ENCODE results near the gene HRK. TPM values are rescaled to one million over a fixed set of nuclear protein-coding genes. Genes with fewer than 3 reads are reported as not detected.

HRK gene
- total RNA-seq, 1 experiment from 2014 or later: 0.04 TPM

DNA sequence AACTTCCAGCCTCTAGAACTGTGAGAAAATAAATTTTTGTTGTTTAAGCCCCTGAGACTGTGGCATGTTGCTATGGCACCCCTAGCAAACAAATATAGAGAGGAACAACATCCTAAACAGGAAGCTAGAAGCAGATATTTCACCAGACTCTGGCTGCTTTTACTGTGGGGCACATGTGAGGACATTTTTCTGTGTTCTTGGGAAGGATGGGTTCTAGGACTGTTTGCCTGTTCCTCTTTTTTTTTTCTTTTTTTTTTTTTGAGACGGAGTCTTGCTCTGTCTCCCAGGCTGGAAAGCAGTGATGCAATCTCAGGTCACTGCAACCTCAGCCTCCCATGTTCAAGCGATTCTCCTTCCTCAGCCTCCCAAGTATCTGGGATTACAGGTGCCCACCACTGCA lies 4.2 kb upstream of the HRK start:
- Histone ChIP-seq H3K27me3 (peaks cover 28% of the 10 kb centered on the region), H3K9me3 (replicated peaks) (no peaks in the 10 kb centered on the region), H3K4me1 (no peaks in the 10 kb centered on the region), H3K27ac (no peak overlapping the region), H3K36me3 (no peaks in the 10 kb centered on the region), H3K4me3 (no peak overlapping the region)
- DNase-seq: no peak

DNA sequence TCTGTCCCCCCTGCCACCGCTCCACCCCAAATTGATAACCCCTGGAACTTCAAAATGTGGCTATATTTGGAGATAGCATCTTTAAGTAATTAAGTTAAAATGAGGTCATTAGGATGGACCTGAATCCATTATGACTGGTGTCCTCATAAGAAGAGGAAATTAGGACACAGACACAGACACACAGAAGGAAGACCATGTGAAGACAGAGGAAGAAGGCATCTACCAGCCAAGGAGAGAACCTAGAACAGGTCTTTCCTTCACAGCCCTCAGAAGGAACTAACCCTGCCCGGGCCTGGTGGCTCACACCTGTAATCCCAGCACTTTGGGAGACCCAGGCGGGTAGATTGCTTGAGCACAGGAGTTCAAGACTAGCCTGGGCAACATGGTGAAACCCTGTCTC lies 3.6 kb upstream of the HRK start:
- Histone ChIP-seq H3K27ac (no peak overlapping the region), H3K27me3 (peaks cover 34% of the 10 kb centered on the region), H3K4me1 (no peaks in the 10 kb centered on the region), H3K4me3 (no peak overlapping the region), H3K9me3 (replicated peaks) (no peaks in the 10 kb centered on the region), H3K36me3 (no peaks in the 10 kb centered on the region)
- DNase-seq: no peak

DNA sequence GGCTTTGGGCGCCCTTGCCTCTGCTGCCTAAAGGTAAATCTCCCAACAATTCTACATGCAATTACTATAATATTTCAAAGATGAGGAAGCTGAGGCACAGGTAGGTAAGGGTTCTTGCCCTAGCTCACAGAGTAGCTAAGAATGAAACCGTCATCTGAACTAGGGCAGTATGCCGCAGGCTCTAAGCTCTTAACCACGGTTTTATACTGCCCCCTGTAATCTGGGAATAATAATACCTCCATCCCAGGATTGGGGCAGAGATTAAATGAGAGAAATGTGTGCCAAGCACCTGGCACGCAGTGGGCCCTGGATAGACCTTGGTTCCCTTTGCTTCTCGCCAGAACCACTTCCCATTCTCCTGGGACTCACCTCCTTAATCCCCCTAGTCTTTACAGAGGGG lies 1.5 kb upstream of the HRK start:
- H3K9me3 ChIP-seq (replicated peaks): no peaks in the 10 kb centered on the region
- H3K4me1 ChIP-seq: no peaks in the 10 kb centered on the region
- DNase-seq: peak in 1 of 2 experiments; percentile 34
- H3K4me3 ChIP-seq: no peak overlapping the region
- H3K36me3 ChIP-seq: no peaks in the 10 kb centered on the region
- H3K27ac ChIP-seq: no peak overlapping the region
- peaks cover 48% of the 10 kb centered on the region for H3K27me3 ChIP-seq

DNA sequence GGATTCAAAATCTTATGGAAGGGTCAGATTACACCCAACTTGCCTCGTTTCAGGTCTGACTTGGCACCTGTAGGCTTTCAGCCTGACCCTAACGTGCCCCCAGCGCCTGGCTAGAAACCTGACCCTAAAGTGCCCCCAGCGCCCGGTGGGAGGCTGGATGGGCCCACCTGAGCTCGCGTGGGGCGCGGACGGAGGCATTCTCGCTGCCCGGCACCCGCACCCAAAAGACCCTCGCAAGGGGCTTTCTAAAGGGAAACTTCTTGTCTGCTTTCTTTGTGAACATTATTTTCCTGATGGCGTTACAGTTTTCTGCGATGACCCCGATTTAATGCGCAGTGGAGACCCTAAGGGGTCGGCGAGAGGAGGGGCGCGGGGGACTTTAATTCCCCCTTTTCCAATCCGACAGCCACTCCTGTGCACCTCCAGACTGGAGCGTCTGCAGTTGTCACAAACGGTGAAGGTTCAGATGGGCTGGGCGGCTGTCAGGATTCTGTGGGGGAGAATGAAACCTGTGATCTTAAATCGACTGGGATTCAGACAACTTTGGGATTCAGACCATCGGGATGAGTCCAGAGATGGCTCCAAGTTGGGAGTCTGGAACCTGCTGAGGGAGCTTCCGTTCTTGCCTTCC lies 751 bp upstream of the HRK start:
- no peaks in the 10 kb centered on the region for H3K36me3 ChIP-seq
- no peak for DNase-seq
- H3K4me1 ChIP-seq: no peaks in the 10 kb centered on the region
- H3K9me3 ChIP-seq (replicated peaks): no peaks in the 10 kb centered on the region
- H3K4me3 ChIP-seq: peak overlapping the region; percentile 49
- H3K27ac ChIP-seq: no peak overlapping the region
- peaks cover 48% of the 10 kb centered on the region for H3K27me3 ChIP-seq

DNA sequence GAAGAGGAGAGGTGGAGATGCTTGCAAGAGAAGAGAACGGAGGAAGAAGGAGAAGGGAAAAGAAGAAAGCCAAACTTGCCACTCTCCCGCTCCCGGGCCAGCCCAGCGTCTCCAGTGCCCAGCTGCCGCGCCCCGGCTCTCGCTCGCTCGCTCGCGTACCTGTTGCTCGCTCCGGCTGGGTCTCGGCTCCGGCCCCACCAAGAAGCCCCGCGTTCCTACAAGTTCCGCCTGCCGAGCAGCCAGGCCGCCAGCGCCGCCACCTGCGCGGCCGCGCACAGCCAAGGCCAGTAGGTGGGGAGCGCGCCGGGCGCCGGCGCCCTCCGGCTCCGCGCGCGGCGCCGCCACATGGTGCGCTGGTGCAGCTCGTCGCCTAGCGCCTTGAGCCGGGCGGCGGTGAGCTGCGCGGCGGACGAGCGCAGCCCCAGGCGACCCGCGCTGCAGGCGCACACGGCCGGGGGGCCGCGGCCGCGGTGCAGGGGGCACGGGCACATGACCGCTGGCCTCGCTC lies 370 bp downstream of the HRK start:
- DNase-seq: peak in 1 of 2 experiments; percentile 50
- Histone ChIP-seq H3K27me3 (peaks cover 48% of the 10 kb centered on the region), H3K9me3 (replicated peaks) (no peaks in the 10 kb centered on the region), H3K36me3 (no peaks in the 10 kb centered on the region), H3K4me3 (peak overlapping the region; percentile 49), H3K4me1 (0 out of 2 replicates have a peak, but pooled peaks cover 3% of the 10 kb centered on the region), H3K27ac (no peak overlapping the region)

DNA sequence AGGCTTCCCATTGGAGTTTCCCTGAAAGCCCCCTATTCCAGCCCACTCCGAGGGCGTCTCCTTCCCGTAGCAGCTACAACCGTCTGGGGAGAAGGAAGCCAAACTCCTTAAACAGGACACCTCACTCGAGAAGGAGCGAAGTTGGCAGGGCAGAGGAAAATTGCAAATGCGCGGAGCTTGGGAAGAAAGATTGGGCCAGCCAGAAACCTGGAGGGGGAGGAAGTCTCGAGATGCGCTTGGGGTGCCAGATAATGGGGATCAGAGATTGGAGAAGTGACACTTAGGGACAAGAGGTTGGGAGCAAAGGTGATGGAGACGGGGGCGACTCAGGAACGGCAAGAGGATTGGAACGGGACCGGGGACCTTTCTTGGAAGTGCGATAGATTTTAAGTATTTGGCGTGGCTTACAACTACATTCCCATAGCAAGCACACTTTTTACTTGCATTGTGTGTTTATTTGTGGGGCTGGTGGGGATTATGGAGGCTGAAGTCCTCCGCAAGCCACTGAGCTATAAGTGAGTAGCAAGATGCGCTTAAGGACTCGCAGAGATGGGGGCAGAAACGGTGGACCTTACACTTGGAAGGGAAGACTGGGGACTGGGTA lies 926 bp downstream of the HRK start:
- Histone ChIP-seq H3K4me1 (0 out of 2 replicates have a peak, but pooled peaks cover 3% of the 10 kb centered on the region), H3K27me3 (peaks cover 48% of the 10 kb centered on the region), H3K36me3 (no peaks in the 10 kb centered on the region), H3K9me3 (replicated peaks) (no peaks in the 10 kb centered on the region), H3K27ac (no peak overlapping the region), H3K4me3 (peak overlapping the region; percentile 49)
- DNase-seq: no peak

DNA sequence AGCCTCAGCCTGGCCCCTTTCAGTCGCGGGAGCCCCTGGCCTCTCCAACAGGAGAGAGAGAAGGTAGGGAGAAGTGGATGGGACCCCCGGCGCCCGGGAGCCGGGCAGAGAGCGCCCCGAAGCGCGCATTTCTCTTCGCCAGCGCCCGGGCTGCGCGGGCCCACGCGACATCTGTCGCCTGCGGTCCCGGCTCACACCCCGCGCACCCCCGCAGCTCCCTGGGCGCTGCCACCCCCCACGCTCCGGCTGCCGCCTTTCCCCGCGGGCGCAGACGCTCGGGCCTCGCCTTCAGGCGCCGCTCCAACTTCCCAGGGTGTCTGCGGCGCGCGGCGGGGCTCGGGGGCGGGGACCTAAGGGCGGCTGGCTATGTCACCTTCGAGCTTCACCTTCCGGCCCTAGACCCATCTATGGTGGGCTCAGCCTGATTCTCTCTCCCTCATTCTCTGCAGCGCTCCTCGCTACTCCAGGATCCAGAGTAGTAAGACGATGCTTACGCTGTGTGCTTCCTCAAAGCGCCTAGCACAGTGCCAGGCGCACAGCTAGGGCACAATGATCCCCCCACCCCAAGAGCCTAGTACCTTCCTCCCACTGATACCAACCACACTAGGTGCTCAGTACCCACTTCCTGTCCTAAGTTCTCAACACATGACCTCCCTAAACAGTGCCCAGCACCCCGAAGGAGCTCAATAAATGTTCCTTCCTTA lies 1.6 kb downstream of the HRK start:
- Histone ChIP-seq H3K36me3 (no peaks in the 10 kb centered on the region), H3K27ac (no peak overlapping the region), H3K9me3 (replicated peaks) (no peaks in the 10 kb centered on the region; the same call in 1 of the 2 replicates), H3K4me3 (no peak overlapping the region), H3K27me3 (peaks cover 48% of the 10 kb centered on the region), H3K4me1 (0 out of 2 replicates have a peak, but pooled peaks cover 3% of the 10 kb centered on the region)
- no peak for DNase-seq

DNA sequence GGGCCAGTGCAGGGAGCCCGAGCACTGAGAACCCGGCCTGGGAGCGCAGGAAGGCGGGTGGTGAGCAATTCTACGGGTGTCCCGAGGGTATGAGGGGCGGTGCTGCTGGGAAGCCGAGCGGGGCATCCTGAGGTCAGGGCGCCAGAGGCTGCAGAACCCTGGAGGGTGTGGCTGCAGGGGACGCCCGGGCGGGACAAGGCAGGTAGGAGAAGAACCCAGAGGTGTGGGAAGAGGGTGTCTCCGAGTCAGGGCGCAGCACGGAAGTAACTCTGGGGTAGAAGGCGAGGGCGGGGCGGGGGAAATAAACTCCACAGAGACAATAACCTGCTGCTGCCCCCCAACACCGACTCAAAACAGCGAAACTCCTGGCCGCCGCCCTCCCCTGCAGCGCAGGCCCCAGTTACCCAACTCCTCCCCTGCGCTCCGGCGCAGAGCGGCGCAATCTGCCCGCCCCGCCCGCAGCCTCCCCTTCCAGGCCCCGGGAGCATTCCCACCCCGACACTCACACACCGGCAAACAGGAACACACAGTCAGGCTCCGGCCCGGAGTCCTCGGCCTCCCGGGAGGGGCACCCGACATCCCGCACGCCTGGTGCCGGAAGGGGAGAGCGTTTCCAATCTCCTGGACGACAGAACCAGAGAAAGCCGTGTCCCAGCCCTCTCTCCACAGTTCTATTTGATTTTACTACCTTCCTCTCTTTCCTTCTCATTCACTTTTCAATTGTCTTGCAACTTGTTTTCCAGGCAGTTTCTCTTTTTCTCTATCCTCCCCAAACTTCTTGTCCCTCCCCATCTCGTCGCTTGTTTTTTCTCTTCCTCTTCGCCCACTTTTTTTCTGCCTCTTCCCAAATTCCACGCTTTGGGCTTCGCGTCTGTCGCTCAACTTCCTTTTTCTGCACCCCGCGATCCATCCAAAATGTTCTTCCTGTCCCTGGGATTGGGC lies 2.4 kb downstream of the HRK start:
- H3K4me1 ChIP-seq: 0 out of 2 replicates have a peak, but pooled peaks cover 3% of the 10 kb centered on the region
- peak in 1 of 2 experiments; percentile 12 for DNase-seq
- peak overlapping the region; percentile 29; the same call in 1 of the 2 replicates for H3K4me3 ChIP-seq
- no peak overlapping the region for H3K27ac ChIP-seq
- H3K9me3 ChIP-seq (replicated peaks): no peaks in the 10 kb centered on the region; the same call in 1 of the 2 replicates
- H3K27me3 ChIP-seq: peaks cover 47% of the 10 kb centered on the region
- no peaks in the 10 kb centered on the region for H3K36me3 ChIP-seq

DNA sequence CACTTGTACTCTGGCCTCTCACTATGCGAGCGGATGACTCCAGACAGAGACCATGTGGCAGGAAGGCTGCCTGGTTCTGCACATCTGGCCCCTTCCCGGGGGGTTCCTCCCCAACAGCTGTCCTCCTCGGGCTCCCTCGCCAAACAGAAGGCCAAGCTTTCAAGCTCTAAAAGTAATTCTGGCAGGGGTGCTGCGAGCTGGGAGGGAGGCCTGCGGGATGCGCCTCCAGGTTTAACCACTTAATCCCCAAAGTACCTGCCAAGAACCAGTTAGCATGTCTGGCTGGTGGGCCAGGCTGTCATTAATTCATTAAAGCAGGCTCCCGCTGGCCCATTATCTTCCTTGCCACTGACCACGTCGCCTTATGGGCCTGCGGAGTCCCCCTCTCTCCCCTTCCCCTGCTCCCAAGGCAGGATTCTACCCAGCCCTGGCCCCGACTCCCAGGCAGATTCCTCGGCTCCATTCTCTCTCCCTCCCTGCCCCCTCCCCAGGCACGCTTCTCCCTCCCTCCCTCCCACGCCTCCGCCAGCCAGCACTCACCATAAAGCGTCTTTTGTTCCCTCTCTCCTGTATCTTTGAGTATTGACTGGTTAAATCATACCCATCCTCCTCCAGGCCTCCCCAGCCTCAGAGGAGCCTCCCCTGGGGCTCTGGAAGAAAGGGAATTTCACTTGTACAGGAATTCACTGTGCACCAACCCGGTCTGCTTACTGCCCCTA lies 4.9 kb downstream of the HRK start:
- H3K9me3 ChIP-seq (replicated peaks): no peaks in the 10 kb centered on the region; the same call in 1 of the 2 replicates
- 0 out of 2 replicates have a peak, but pooled peaks cover 3% of the 10 kb centered on the region for H3K4me1 ChIP-seq
- no peak overlapping the region for H3K27ac ChIP-seq
- peak in 1 of 2 experiments; percentile 48 for DNase-seq
- no peaks in the 10 kb centered on the region for H3K36me3 ChIP-seq
- no peak overlapping the region for H3K4me3 ChIP-seq
- H3K27me3 ChIP-seq: peaks cover 23% of the 10 kb centered on the region

DNA sequence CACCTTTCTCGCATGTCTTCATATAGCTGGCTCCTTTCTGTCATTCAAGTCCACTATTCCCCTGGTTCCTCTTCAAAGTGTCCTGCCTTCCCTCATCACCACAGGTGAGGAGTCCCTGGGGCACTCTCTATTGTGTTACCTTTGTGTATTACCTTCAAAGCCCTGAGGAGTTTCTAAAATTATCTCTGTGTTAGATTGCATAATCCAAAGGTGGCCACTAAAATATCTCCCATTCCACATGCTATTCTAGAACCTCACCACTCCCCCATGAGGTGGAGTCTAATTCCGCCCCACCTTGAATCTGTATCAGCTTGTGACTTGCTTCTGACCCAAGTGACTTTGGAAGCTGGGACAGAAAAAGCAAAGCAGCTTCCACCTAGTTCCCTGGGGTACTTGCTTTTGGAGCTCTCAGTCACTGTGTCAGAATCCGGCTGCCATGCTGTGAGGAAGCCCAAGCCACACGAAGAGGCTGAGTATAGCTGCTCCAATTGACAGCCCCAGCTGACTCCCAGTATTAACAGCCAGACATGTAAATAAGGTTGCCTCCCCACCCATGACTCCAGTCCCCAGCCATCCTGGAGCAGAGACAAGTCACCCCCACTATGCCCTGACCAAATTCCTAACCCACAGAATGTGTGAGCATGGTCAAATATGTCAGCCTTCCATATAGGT lies 6.8 kb downstream of the HRK start:
- Histone ChIP-seq H3K9me3 (replicated peaks) (no peaks in the 10 kb centered on the region; the same call in 1 of the 2 replicates), H3K4me1 (0 out of 2 replicates have a peak, but pooled peaks cover 3% of the 10 kb centered on the region), H3K27me3 (peaks cover 12% of the 10 kb centered on the region), H3K4me3 (no peak overlapping the region), H3K27ac (no peak overlapping the region), H3K36me3 (no peaks in the 10 kb centered on the region)
- DNase-seq: no peak

DNA sequence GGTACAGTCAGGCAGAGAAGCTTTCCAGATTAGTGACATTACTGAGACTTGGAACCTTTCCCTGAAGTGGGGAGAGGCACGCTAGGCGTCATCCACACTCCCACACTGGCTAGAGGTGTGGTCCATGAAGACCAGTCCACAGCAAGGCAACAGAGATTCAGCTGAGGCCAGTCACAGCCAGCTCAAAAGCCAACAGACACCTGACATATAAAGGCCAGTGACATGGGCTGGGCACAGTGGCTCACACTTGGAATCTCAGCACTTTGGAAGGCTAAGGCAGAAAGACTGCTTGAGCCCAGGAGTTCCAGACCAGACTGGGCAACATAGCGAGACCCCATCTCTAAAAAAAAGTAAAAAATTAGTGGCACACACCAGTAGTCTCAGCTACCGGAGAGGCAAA lies 10.9 kb downstream of the HRK start:
- H3K27me3 ChIP-seq: no peaks in the 10 kb centered on the region
- no peaks in the 10 kb centered on the region; the same call in 1 of the 2 replicates for H3K9me3 ChIP-seq (replicated peaks)
- no peak overlapping the region for H3K27ac ChIP-seq
- H3K36me3 ChIP-seq: no peaks in the 10 kb centered on the region
- H3K4me3 ChIP-seq: no peak overlapping the region
- no peak for DNase-seq
- no peaks in the 10 kb centered on the region for H3K4me1 ChIP-seq

DNA sequence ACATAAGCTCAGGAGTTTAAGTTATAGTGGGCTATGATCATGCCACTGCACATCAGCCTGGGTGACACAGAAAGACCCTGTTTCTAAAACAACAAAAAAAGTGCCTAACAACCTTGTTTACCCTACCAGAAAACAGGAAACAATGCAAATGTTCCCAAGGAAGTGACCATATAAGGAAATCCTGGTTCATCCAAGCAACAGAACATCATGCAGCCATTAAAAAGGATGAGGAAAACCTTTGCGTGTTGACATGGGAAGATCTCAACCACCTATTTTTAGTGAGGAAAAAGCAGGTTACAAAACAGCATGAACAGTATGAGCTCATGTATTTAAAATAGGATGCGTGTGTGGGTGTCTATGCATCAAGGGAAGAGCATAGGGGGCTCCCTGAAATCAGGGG lies 13.7 kb downstream of the HRK start:
- no peak for DNase-seq
- Histone ChIP-seq H3K9me3 (replicated peaks) (no peaks in the 10 kb centered on the region), H3K4me3 (no peak overlapping the region), H3K4me1 (no peaks in the 10 kb centered on the region), H3K27me3 (no peaks in the 10 kb centered on the region), H3K27ac (no peak overlapping the region), H3K36me3 (no peaks in the 10 kb centered on the region)

All from SJCRH30 (cell line).